Stimulated activated CD4-positive, alpha-beta T cell treated with anti-CD3 and anti-CD28 coated beads, Interleukin-15, amount 100 ng/mL, for 48 hours (primary cell): Measurements from ENCODE around the gene PIGA.
A peak's percentile ranks its signal among the peaks of the same experiment; 100 is the strongest.

ENCODE experiments used
- DNase-seq, 2 donors: peaks; one replicate each; pipeline ENCODE4 v3.0.0-alpha.2; 2020; ENCODE audit warnings: low read depth in 2 of 2

PIGA gene, protein sequence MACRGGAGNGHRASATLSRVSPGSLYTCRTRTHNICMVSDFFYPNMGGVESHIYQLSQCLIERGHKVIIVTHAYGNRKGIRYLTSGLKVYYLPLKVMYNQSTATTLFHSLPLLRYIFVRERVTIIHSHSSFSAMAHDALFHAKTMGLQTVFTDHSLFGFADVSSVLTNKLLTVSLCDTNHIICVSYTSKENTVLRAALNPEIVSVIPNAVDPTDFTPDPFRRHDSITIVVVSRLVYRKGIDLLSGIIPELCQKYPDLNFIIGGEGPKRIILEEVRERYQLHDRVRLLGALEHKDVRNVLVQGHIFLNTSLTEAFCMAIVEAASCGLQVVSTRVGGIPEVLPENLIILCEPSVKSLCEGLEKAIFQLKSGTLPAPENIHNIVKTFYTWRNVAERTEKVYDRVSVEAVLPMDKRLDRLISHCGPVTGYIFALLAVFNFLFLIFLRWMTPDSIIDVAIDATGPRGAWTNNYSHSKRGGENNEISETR

GRCh38 chrX:15335135-15336022, at the start of gene PIGA:
PIGA (minus strand) TSS chrX:15335523; CDS start chrX:15331930, 3,593 bp downstream.
- DNase-seq, result peak; percentile 84

DNA sequence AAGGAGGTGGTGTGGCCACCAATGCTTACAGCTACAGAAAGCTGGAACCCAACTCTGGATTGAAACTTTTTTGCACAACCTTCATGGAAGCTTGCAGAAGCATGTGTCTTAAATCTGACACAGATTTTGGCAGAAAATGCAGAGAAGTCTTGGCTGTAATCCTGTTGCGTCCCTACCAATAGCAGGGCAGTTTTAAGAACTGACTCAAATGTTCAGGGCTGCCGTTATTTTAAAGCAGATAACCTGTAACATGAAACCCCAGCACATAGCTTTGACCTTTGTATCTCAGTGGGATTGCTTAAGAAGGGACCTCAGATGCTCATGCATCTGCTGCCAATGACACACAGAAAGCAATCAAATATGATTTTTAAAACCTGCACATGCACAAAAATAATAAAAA, 49.0 kb upstream of the PIGA start, which contains the start of gene VEGFD:
Gene VEGFD (minus strand): TSS at position 110 of the 400 bp plus-strand sequence. CDS start 467 bp downstream, outside the sequence.
- DNase-seq, result no peak

- no peak for DNase-seq
These were observed 47.5 kb upstream of the PIGA start for GRCh38 chrX:15382813-15383212.

- no peak for DNase-seq
These were observed 41.6 kb upstream of the PIGA start for GRCh38 chrX:15376956-15377355.

GRCh38 chrX:15373976-15374375, 38.7 kb upstream of the PIGA start:
- no peak for DNase-seq

DNA sequence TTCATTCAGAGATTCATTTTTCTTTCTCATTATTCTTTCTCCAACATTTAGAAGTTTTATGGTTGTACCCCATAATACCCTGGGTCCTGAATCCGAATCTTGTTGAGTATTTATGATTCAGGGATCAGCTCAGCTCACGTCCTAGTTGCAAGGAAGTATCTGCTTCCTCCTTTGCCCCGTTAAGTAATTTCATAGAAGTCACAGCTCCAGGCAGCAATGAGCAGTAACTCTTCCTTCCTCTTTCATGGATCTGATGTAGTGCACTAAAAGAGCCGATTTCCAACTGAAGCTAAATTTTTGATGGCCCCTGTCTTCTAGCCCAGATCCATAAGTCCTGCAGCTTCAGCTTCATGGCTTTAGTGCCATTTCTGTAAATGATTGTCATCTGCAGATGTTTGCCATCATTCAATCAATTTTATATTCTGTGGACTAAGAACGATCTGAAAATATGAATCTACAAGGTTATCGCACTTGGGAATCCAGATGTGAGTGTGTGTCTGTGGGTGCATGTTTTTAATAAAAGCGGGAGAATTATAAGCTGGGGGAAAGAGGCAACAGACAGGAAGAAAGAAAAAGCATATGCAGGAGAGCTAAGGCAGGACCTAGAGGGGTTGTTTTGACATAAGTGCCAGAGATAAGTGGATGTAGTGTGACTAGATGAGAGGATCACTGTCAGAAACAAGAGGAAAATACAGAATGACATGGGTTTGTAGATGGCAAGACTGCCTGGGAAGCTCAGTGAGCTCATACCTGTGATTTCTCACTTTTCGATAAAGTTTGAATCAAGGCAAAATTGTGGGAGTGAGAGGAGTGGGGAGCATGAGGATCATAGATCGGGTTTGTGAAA, 31.4 kb upstream of the PIGA start:
- DNase-seq, result no peak

DNA sequence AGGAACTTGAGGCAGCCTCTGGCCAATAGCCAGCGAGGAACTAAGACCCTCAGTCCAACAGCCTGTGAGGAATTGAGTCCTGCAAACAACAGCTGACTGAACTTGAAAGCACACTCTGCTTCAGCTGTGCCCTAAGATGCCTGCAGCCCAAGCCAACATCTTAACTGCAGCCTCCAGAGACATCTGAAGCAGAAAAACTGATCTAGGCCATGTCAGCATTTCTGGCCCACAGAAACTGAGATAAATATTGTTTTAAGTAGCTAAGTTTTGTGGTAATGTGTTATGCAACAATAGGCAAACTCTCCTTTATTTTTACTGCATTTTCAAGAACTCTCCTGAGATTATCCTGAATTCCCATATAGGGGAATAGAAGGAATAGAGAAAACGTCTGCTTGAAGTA, 24.4 kb upstream of the PIGA start:
- no peak for DNase-seq

GRCh38 chrX:15358533-15358932, 23.2 kb upstream of the PIGA start:
- no peak for DNase-seq

GRCh38 chrX:15356444-15356843, 21.1 kb upstream of the PIGA start:
- no peak for DNase-seq

- DNase-seq, result no peak
These were observed 15.1 kb upstream of the PIGA start for GRCh38 chrX:15350329-15350996.

GRCh38 chrX:15349046-15349445, 13.7 kb upstream of the PIGA start:
- no peak for DNase-seq

- DNase-seq, result no peak
These were observed 10.7 kb upstream of the PIGA start for GRCh38 chrX:15345976-15346375.

DNA sequence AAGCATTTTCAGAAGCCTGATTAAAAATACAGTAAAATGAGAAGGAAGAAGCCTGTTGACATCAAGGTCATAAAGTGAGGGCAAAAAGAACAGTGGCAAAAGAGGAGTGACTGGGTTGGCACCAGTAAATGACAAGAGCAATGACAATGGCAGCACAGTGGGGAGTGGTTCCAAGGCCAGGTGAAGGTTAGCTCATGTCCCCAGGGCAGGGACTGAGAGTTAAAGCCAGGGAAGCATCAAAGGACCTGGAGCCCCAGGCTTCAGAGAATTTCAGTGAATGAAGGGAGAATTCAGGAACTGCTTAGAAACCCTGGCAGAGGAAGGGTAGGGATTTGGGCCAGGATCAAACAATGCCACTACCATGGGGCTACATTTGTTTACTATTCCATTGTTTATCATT, 8.8 kb upstream of the PIGA start:
- no peak for DNase-seq

GRCh38 chrX:15343075-15343476, 7.8 kb upstream of the PIGA start:
- DNase-seq, result no peak

DNA sequence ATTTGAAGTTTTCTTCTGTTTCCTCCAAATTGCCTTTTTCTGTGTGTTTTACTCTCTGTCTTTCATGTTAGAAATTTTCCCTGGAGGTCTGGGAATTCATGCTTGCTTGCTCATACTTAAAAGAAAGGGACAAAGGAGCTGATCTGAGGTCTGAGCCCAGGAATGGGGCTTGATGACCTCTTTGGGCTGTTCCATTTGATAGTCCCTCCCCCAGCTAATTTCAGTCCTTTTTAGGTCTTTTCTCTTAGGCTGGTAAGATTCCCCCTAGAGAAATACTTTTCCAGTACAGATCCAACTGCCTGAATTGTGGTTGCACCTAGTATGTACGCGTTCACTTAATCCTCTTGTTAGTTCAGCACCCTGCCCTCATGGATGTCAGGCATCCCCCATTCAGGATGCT, 5.5 kb upstream of the PIGA start:
- no peak for DNase-seq

- peak in 1 of 2 donors; percentile 16 for DNase-seq
These were observed 695 bp upstream of the PIGA start for GRCh38 chrX:15336023-15336413.

GRCh38 chrX:15334561-15334960, 762 bp downstream of the PIGA start:
- no peak for DNase-seq

- DNase-seq, result no peak
These were observed 6.5 kb downstream of the PIGA start for GRCh38 chrX:15328821-15329220.

DNA sequence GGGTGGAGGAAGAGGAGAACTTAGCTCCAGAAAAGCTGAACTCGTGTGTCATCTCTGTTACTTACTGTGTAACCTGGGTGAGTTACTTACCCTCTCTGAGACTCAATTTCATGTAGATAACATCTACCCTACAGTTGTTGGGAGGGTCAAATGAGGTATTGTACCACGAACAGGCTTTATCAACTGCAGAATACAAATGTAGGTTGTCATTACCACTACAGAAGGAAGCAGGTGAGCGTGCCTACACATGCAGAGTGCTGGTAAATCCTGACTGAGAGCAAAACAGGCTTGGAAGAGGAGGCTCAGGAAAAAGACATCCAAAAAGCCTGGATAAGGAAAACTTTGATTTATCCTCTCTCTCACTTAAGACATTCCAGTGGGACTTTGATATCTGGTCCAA, 7.2 kb downstream of the PIGA start:
- DNase-seq, result no peak

GRCh38 chrX:15322472-15322871, 12.9 kb downstream of the PIGA start:
- no peak for DNase-seq

- no peak for DNase-seq
These were observed 13.3 kb downstream of the PIGA start for GRCh38 chrX:15322072-15322471.
